Spleen (tissue), 7 donors: ENCODE data around the gene SLAMF6.

Experiments
- CTCF ChIP-seq, 11 experiments: fragments of 200-600 bp in 7 of 11; fragments of 450-650 bp in 4 of 11; sonication (generic) in 4 of 11; IDR thresholded peaks in 8 of 11; conservative IDR thresholded peaks in 3 of 11; 1 replicate in 7 of 11; 2 replicates in 4 of 11; pipeline versions ENCODE4 v1.4.0 to v1.8.0; 2016 to 2021; ENCODE audit warnings: antibody characterized with exemption in 11 of 11, inconsistent platforms in 4 of 11, mild to moderate bottlenecking in 1 of 11
- POLR2A ChIP-seq, 3 donors: fragments of 450-650 bp; IDR thresholded peaks; one replicate each; pipeline ENCODE4 v1.5.1; 2017; ENCODE audit warnings: antibody characterized with exemption in 3 of 3, mild to moderate bottlenecking in 1 of 3
- donor health status: DM: no; HTN: no; CAD: no; lungs with moderate emphysema.
- donor health status: DM: no; HTN: no; CAD: no.
- donor health status: DM: no; HTN: no; CAD: no.

GRCh38 chr1:160542303-160542945, 19.4 kb upstream of the SLAMF6 start:
- no peak for TF ChIP-seq CTCF (IDR thresholded peaks at IDR 0.05 in 8 of 11, conservative IDR thresholded peaks at IDR 0.05 in 3 of 11)
- TF ChIP-seq POLR2A (IDR thresholded peaks at IDR 0.05) = no peak
